ENCODE measurements around the gene CA7. TPM values are rescaled to one million over a fixed set of nuclear protein-coding genes. Genes with fewer than 3 reads are reported as not detected.

CA7 gene
- total RNA-seq, 1 donor from 2014 or later: not detected

DNA sequence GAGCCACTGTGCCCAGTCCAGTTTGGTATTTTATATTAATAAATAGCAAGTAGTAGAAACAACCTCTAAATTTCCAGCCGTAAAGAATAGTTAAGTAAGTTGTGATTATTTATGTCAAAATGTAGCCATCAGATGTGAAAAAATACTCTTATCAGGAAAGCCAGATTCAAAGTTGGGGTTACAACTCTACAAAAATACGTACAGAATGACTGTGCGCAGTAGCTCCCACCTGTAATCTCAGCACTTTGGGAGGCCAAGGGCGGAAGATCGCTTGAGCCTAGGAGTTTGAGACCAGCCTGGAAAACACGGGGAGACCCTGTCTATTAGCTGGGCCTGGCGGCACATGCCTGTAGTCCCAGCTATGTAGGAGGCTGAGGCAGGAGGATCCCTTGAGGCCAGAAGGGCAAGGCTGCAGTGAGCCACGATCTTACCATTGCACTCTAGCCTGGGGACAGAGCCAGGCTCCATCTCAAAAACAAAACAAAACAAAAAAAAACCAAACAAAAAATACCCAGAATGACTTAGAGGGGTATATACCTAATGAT, 37.8 kb downstream of the CA7 start:
- TF ChIP-seq, protein P1, sequence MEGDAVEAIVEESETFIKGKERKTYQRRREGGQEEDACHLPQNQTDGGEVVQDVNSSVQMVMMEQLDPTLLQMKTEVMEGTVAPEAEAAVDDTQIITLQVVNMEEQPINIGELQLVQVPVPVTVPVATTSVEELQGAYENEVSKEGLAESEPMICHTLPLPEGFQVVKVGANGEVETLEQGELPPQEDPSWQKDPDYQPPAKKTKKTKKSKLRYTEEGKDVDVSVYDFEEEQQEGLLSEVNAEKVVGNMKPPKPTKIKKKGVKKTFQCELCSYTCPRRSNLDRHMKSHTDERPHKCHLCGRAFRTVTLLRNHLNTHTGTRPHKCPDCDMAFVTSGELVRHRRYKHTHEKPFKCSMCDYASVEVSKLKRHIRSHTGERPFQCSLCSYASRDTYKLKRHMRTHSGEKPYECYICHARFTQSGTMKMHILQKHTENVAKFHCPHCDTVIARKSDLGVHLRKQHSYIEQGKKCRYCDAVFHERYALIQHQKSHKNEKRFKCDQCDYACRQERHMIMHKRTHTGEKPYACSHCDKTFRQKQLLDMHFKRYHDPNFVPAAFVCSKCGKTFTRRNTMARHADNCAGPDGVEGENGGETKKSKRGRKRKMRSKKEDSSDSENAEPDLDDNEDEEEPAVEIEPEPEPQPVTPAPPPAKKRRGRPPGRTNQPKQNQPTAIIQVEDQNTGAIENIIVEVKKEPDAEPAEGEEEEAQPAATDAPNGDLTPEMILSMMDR (IDR thresholded peaks at IDR 0.05): no peak
- Histone ChIP-seq H3K4me3 (peak overlapping the region; percentile 88), H3K27ac (no peak overlapping the region)

DNA sequence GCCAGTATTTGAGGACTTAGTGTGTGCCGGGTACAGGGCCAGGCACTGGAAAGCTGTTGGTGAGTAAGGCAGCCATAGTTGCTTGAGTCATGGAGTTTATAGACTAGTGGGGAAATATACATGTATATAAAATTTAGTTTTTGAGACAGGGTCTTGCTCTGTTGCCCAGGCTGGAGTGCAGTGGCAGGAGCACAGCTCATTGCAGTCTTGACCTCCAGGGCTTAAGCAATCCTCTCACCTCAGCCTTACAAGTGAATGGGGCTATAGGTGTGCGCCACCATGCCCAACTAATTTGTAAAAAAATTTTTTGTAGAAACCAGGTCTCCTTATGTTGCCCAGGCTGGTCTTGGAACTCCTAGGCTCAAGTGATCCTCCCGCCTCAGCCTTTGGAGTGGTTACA, 38.5 kb downstream of the CA7 start:
- H3K4me3 ChIP-seq: no peak overlapping the region
- peaks cover 19% of the 10 kb centered on the region for H3K4me1 ChIP-seq
- TF ChIP-seq, protein P1 (IDR thresholded peaks at IDR 0.05): no peak
- no peaks in the 10 kb centered on the region for H3K27me3 ChIP-seq
- intact Hi-C loops (cut with DNase I): no loop called here
- peaks cover 32% of the 10 kb centered on the region for H3K36me3 ChIP-seq
- DNase-seq (no peak), ATAC-seq (no peak)
- H3K9me3 ChIP-seq: no peaks in the 10 kb centered on the region
- H3K27ac ChIP-seq: peak overlapping the region; percentile 8

More for the DNA sequence above, 37.8 kb downstream of the CA7 start:
- H3K36me3 ChIP-seq: peaks cover 27% of the 10 kb centered on the region
- no peak for DNase-seq
- no peaks in the 10 kb centered on the region for H3K9me3 ChIP-seq
- no peak for ATAC-seq
- intact Hi-C loops (cut with DNase I): no loop called here
- peaks cover 19% of the 10 kb centered on the region for H3K4me1 ChIP-seq
- no peaks in the 10 kb centered on the region for H3K27me3 ChIP-seq

DNA sequence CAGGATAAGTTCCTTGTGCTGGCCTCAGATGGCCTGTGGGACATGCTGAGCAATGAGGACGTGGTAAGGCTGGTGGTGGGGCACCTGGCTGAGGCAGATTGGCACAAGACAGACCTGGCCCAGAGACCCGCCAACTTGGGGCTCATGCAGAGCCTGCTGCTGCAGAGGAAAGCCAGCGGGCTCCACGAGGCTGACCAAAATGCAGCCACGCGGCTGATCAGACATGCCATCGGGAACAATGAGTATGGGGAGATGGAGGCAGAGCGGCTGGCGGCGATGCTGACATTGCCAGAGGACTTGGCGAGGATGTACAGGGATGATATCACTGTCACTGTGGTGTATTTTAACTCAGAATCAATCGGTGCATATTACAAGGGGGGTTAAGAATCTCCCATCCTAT, 41.3 kb downstream of the CA7 start:
- TF ChIP-seq, protein P1 (IDR thresholded peaks at IDR 0.05): no peak
- peaks cover 37% of the 10 kb centered on the region for H3K36me3 ChIP-seq
- no peak overlapping the region for H3K4me3 ChIP-seq
- intact Hi-C loops (cut with DNase I): no loop called here
- DNase-seq (no peak), ATAC-seq (no peak)
- no peak overlapping the region for H3K27ac ChIP-seq
- no peaks in the 10 kb centered on the region for H3K27me3 ChIP-seq
- H3K9me3 ChIP-seq: no peaks in the 10 kb centered on the region
- H3K4me1 ChIP-seq: peaks cover 15% of the 10 kb centered on the region

DNA sequence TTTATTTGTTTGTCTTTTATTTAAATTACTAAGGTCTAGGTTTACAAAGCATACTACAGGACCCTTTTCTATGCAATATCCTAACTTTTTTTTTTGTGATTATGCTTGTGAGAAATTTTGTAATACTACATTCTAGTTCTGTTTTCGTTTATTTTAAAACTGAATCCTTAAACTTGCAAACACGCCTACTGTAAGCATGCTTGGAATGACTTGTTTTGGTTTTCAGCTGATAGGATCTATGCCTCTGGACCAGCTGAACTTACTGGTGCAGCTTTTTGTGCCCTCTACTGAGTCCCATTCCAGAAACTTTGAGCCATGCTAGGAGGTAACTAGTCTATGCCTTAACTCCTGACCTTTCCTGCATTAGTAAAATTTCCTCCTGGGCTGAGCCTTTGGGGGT, 42.1 kb downstream of the CA7 start:
- peaks cover 37% of the 10 kb centered on the region for H3K36me3 ChIP-seq
- peaks cover 9% of the 10 kb centered on the region for H3K4me1 ChIP-seq
- ATAC-seq: no peak
- TF ChIP-seq, protein P1 (IDR thresholded peaks at IDR 0.05): no peak
- H3K4me3 ChIP-seq: no peak overlapping the region
- no peaks in the 10 kb centered on the region for H3K27me3 ChIP-seq
- intact Hi-C loops (cut with DNase I): no loop called here
- no peak for DNase-seq
- no peaks in the 10 kb centered on the region for H3K9me3 ChIP-seq
- no peak overlapping the region for H3K27ac ChIP-seq

DNA sequence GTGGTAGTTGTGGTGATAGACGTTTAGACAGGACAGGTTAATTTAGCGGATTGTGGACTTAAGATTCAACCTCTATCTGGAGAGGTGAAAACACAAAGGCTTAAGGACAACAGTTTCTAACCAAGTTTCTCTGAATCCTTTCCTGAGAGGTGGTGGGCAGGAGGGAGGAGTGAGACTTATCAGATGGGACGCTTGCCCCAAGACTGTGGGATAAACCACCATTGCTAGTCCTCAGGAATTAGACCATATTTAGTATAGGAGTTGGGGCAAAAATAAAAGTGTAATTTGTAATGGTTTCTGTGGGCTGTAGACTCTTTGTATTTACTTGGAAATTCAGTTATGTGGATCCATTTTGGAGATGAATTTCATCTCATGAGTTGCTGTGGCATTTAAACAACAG, 42.7 kb downstream of the CA7 start:
- H3K4me3 ChIP-seq: no peak overlapping the region
- H3K36me3 ChIP-seq: peaks cover 37% of the 10 kb centered on the region
- TF ChIP-seq, protein P1 (IDR thresholded peaks at IDR 0.05): no peak
- H3K4me1 ChIP-seq: peaks cover 3% of the 10 kb centered on the region
- DNase-seq (no peak), ATAC-seq (no peak)
- intact Hi-C loops (cut with DNase I): no loop called here
- no peak overlapping the region for H3K27ac ChIP-seq
- no peaks in the 10 kb centered on the region for H3K27me3 ChIP-seq
- H3K9me3 ChIP-seq: no peaks in the 10 kb centered on the region
